A549 (cell line): ENCODE data around the gene TMEM198. TPM values are rescaled to one million over a fixed set of nuclear protein-coding genes. Genes with fewer than 3 reads are reported as not detected.

Experiments
- ATAC-seq, 2 experiments: fragments of 200-7000 bp in 1 of 2; fragments of >200 bp in 1 of 2; cut with Nextera tagmentation in 1 of 2; cut with Tn5 transposase in 1 of 2; 3 replicates each; pipeline versions ENCODE4 v1.8.0 to v1.9.1; 2018 to 2020; ENCODE audit warnings: mild to moderate bottlenecking in 1 of 2, moderate library complexity in 1 of 2
- CTCF ChIA-PET: fragments of 300-600 bp; sonication (Branson Sonifier 250); formaldehyde crosslinking; extraction: SDS; loops from one replicate; lab custom pipeline; 2021; ENCODE audit warnings: antibody characterized with exemption, inconsistent platforms; lab: Yijun Ruan, JAX
- POLR2A ChIA-PET: fragments of 350-600 bp; formaldehyde crosslinking; extraction: SDS; loops from one replicate; lab custom pipeline; 2021; ENCODE audit warnings: antibody characterized with exemption, inconsistent platforms; lab: Yijun Ruan, JAX
- DNase-seq, 2 experiments: peaks; one replicate each; pipeline versions ENCODE4 v3.0.0 to v3.0.0-alpha.2; 2011 to 2016; ENCODE audit warnings: low read depth in 1 of 2, low spot score in 1 of 2
- FAIRE-seq: peaks from 2 replicates; lab custom pipeline; 2011; peaks lifted over from hg19 to GRCh38; lab: Jason Lieb, UNC
- H3K27ac ChIP-seq, 2 experiments: fragments of >200 bp; sonication (Bioruptor Twin); formaldehyde crosslinking; 3 replicates each; pipeline ENCODE4 v1.5.1; 2016 to 2017
- H3K4me1 ChIP-seq: fragments of >200 bp; sonication (Bioruptor Twin); formaldehyde crosslinking; 3 replicates; pipeline ENCODE4 v1.6.1; 2016
- H3K4me2 ChIP-seq: fragments of >200 bp; sonication (Bioruptor Twin); formaldehyde crosslinking; 3 replicates; pipeline ENCODE4 v1.6.1; 2016
- H3K4me3 ChIP-seq: fragments of >200 bp; sonication (Bioruptor Twin); formaldehyde crosslinking; 3 replicates; pipeline ENCODE4 v1.5.1; 2016
- H3K9me3 ChIP-seq: fragments of >200 bp; sonication (Bioruptor Twin); formaldehyde crosslinking; 3 replicates; pipeline ENCODE4 v1.6.1; 2016
- BHLHE40 ChIP-seq: IDR thresholded peaks from 2 replicates; pipeline ENCODE4 v1.6.1; 2012; ENCODE audit warnings: low read depth, low read length, inconsistent platforms
- CBX2 ChIP-seq: fragments of 200-600 bp; sonication (generic); IDR thresholded peaks from 2 replicates; pipeline ENCODE4 v1.6.1; 2016; ENCODE audit warnings: low read depth, mild to moderate bottlenecking, borderline replicate concordance
- EHMT2 ChIP-seq: fragments of 200-600 bp; sonication (generic); IDR thresholded peaks from 2 replicates; pipeline ENCODE4 v1.6.1; 2016; ENCODE audit warnings: antibody characterized with exemption, low read depth, mild to moderate bottlenecking, moderate library complexity
- FOSB ChIP-seq: fragments of 250-450 bp; sonication (Bioruptor Pico); IDR thresholded peaks from 2 replicates; pipeline ENCODE4 v1.5.0; 2020; ENCODE audit warnings: mild to moderate bottlenecking, moderate library complexity
- JUN ChIP-seq, 2 experiments: fragments of >200 bp; sonication (Bioruptor Twin); formaldehyde crosslinking; IDR thresholded peaks; 2 replicates in 1 of 2; 3 replicates in 1 of 2; pipeline ENCODE4 v1.6.1; 2016 to 2017
- MAFK ChIP-seq: fragments of 450-650 bp; IDR thresholded peaks from 2 replicates; pipeline ENCODE4 v1.6.1; 2014; ENCODE audit not compliant: partially characterized antibody
- NFE2L2 ChIP-seq: fragments of 150-350 bp; conservative IDR thresholded peaks from 2 replicates; pipeline ENCODE4 v1.6.1; 2014; ENCODE audit warnings: low read length
- POLR2AphosphoS2 ChIP-seq: conservative IDR thresholded peaks from 2 replicates; pipeline ENCODE4 v1.6.1; 2012; ENCODE audit warnings: low read length, improper control_type of control experiment, inconsistent platforms
- RAD21 ChIP-seq, 2 experiments: fragments of >200 bp in 1 of 2; sonication (Bioruptor Twin) in 1 of 2; formaldehyde crosslinking in 1 of 2; IDR thresholded peaks in 1 of 2; conservative IDR thresholded peaks in 1 of 2; 2 replicates in 1 of 2; 3 replicates in 1 of 2; pipeline ENCODE4 v1.6.1; 2012 to 2018; ENCODE audit warnings: inconsistent platforms in 1 of 2
- RCOR1 ChIP-seq: fragments of 150-350 bp; IDR thresholded peaks from 2 replicates; pipeline ENCODE4 v1.6.1; 2014; ENCODE audit warnings: antibody characterized with exemption, low read length, low read depth
- RFX5 ChIP-seq: fragments of 450-650 bp; IDR thresholded peaks from 2 replicates; pipeline ENCODE4 v1.7.1; 2014; ENCODE audit warnings: antibody characterized with exemption, mild to moderate bottlenecking, moderate library complexity
- RNF2 ChIP-seq: fragments of 200-600 bp; sonication (generic); IDR thresholded peaks from 2 replicates; pipeline ENCODE4 v1.6.1; 2016; ENCODE audit warnings: low read depth, mild to moderate bottlenecking, antibody characterized with exemption, moderate library complexity, borderline replicate concordance
- ZC3H11A ChIP-seq: fragments of 450-650 bp; IDR thresholded peaks from 2 replicates; pipeline ENCODE4 v1.6.1; 2014; ENCODE audit warnings: antibody characterized with exemption, mild to moderate bottlenecking
- ZFP36 ChIP-seq: fragments of 450-650 bp; IDR thresholded peaks from 2 replicates; pipeline ENCODE4 v1.6.1; 2014; ENCODE audit warnings: borderline replicate concordance; ENCODE audit not compliant: partially characterized antibody
- ZSCAN20 ChIP-seq: fragments of 250-450 bp; sonication (Bioruptor Pico); IDR thresholded peaks from 2 replicates; pipeline ENCODE4 v1.8.0; 2022; ENCODE audit warnings: mild to moderate bottlenecking, moderate library complexity
- WGBS: methylation state at CpG from one replicate; pipeline ENCODE4 v1.1.6; 2017; ENCODE audit errors: missing lambda C conversion rate; 5-methylcytosine and 5-hydroxymethylcytosine counted together
- polyA plus RNA-seq, 4 experiments: library from polyadenylated mRNA; depleted of rRNA in 3 of 4; stranded (reverse); fragments of >200 nt; fragmentation: RNase III in 1 of 4; extraction: RNeasy Plus Mini Kit Qiagen cat#74134 plus additional on column Dnase treatment in 1 of 4; gene quantifications; 2 replicates in 3 of 4; 3 replicates in 1 of 4; pipeline ENCODE4 v1.2.3, GENCODE V29; 2011 to 2017
- TF ChIP-seq, protein P1 (sequence below): fragments of 200-600 bp; sonication (generic); IDR thresholded peaks from 2 replicates; pipeline ENCODE4 v1.6.1; 2016; ENCODE audit warnings: antibody characterized with exemption, mild to moderate bottlenecking, moderate library complexity
- TF ChIP-seq, protein P2 (sequence below): fragments of >200 bp; sonication (Bioruptor Twin); formaldehyde crosslinking; IDR thresholded peaks from 2 replicates; pipeline ENCODE4 v1.6.1; 2016
- TF ChIP-seq, protein P3 (sequence below): fragments of 250-450 bp; sonication (Bioruptor Pico); IDR thresholded peaks from 2 replicates; pipeline ENCODE4 v1.5.0; 2021; ENCODE audit warnings: mild to moderate bottlenecking, moderate library complexity, borderline replicate concordance
- TF ChIP-seq, protein P4 (sequence below): IDR thresholded peaks from 2 replicates; pipeline ENCODE4 v1.6.1; 2012

The TMEM198 gene
- polyA plus RNA-seq, 2 of the 4 experiments (the other 2 are of a cell fraction), result 0.31 to 0.37 TPM

DNA sequence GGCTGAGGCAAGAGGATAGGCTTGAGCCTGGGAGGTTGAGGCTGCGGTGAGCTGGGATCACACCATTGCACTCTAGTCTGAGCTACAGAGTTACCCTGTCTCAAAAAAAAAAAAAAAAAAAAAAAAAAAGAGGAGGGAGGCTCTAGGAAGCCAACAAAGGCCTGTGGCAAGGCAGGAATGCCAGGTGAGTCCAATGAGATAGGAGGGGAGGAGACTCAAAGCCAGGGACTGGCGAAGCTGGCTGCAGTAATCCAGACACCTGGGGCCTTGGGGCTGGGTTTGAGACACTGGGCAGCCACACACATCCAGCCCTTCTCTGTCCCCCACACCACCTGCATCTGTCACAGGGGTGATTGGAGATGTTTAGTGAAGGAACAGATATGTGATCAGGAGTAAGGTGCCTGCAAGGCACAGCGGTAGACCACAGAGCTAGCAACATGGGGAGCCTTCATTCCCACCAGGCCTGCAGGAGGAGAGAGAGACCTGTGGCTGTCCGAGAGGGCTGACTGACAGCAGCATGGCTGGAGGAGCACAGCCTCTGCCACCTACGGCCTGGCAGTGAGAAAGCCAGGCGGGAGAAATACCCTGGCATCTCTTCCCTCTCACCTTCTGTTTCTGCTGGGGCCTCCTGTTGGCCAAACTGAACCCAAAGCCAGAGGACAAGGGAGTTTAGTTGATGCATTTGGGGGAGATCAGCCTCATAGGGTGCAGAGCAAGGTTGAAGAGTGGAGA lies 9.7 kb upstream of the TMEM198 start (continued):
- TF ChIP-seq, protein P1, sequence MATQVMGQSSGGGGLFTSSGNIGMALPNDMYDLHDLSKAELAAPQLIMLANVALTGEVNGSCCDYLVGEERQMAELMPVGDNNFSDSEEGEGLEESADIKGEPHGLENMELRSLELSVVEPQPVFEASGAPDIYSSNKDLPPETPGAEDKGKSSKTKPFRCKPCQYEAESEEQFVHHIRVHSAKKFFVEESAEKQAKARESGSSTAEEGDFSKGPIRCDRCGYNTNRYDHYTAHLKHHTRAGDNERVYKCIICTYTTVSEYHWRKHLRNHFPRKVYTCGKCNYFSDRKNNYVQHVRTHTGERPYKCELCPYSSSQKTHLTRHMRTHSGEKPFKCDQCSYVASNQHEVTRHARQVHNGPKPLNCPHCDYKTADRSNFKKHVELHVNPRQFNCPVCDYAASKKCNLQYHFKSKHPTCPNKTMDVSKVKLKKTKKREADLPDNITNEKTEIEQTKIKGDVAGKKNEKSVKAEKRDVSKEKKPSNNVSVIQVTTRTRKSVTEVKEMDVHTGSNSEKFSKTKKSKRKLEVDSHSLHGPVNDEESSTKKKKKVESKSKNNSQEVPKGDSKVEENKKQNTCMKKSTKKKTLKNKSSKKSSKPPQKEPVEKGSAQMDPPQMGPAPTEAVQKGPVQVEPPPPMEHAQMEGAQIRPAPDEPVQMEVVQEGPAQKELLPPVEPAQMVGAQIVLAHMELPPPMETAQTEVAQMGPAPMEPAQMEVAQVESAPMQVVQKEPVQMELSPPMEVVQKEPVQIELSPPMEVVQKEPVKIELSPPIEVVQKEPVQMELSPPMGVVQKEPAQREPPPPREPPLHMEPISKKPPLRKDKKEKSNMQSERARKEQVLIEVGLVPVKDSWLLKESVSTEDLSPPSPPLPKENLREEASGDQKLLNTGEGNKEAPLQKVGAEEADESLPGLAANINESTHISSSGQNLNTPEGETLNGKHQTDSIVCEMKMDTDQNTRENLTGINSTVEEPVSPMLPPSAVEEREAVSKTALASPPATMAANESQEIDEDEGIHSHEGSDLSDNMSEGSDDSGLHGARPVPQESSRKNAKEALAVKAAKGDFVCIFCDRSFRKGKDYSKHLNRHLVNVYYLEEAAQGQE, result no peak
- TF ChIP-seq RCOR1 (no peak), RAD21 (conservative IDR thresholded peaks at IDR 0.05 in 1 of 2, IDR thresholded peaks at IDR 0.05 in 1 of 2) (no peak), ZSCAN20 (CRISPR knock-in tag) (no peak), ZC3H11A (no peak)

DNA sequence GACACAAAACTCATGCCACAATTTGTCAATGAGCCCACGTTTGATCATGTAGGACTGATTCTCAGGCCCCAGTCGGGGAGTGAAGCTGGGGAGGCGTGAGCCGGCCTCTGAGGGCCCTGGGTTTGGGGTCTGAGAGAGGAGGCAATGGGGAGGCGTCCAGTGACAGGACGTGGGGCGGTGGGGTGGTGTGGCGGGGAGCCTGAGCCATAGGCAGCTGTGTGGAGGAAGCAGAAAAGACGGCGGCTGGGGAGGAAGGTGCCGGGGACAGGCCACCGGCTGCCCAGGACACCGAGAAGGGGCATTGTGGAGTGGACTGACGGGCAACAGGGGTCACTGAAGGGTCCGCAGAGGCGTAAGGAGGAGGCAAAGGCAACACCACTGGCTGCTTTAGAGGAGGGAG lies 7.4 kb upstream of the TMEM198 start:
- ChIA-PET CTCF (interaction anchor here (0.6 to 79.1 kb wide), 5 partner anchors 24 to 148 kb away, joined by 3 to 3291 read pairs (median 11); partner anchors contain the start of genes ASIC4, GMPPA and SPEG), POLR2A (no interaction called here)
- no peak overlapping the region for H3K27ac ChIP-seq
- no peak overlapping the region for H3K4me3 ChIP-seq
- TF ChIP-seq RAD21 (conservative IDR thresholded peaks at IDR 0.05 in 1 of 2, IDR thresholded peaks at IDR 0.05 in 1 of 2) (no peak), ZFP36 (no peak), FOSB (no peak)
- ATAC-seq (no peak), FAIRE-seq (no peak), DNase-seq (no peak)
- no peaks in the 10 kb centered on the region for H3K9me3 ChIP-seq
- no peak overlapping the region for H3K4me2 ChIP-seq
- 82% methylated on average over 12 of the region's 16 CpGs for WGBS
- no peaks in the 10 kb centered on the region for H3K4me1 ChIP-seq

DNA sequence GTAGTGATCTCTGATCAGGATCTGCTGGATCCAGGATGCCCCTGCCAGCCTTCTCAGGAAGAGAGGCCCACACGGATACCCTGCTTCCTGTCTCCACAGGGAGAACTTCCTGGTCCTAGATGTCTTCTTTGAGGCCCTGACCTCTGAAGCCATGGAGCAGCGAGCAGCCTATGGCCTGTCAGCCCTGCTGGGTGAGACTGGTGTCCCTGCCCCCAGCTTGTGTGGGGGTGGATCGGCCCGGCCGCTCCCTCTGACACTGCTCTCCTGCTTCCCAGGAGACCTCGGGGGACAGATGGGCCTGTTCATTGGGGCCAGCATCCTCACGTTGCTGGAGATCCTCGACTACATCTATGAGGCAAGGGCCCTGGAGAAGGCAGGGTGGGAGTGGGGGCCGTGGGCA lies 6.9 kb upstream of the TMEM198 start:
- 56% methylated on average over 3 of the region's 9 CpGs for WGBS
- TF ChIP-seq ZC3H11A (no peak), RNF2 (no peak), FOSB (no peak), MAFK (no peak), ZFP36 (no peak), BHLHE40 (no peak), CBX2 (no peak), RFX5 (no peak), POLR2AphosphoS2 (no peak), EHMT2 (no peak), NFE2L2 (no peak), RCOR1 (no peak), JUN (IDR thresholded peaks at IDR 0.05) (no peak)
- TF ChIP-seq, protein P2, sequence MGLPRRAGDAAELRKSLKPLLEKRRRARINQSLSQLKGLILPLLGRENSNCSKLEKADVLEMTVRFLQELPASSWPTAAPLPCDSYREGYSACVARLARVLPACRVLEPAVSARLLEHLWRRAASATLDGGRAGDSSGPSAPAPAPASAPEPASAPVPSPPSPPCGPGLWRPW, result no peak
- TF ChIP-seq, protein P3, sequence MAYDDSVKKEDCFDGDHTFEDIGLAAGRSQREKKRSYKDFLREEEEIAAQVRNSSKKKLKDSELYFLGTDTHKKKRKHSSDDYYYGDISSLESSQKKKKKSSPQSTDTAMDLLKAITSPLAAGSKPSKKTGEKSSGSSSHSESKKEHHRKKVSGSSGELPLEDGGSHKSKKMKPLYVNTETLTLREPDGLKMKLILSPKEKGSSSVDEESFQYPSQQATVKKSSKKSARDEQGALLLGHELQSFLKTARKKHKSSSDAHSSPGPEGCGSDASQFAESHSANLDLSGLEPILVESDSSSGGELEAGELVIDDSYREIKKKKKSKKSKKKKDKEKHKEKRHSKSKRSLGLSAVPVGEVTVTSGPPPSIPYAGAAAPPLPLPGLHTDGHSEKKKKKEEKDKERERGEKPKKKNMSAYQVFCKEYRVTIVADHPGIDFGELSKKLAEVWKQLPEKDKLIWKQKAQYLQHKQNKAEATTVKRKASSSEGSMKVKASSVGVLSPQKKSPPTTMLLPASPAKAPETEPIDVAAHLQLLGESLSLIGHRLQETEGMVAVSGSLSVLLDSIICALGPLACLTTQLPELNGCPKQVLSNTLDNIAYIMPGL (CRISPR knock-in tag), result no peak
- TF ChIP-seq, protein P4, sequence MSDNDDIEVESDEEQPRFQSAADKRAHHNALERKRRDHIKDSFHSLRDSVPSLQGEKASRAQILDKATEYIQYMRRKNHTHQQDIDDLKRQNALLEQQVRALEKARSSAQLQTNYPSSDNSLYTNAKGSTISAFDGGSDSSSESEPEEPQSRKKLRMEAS, result no peak
- peaks cover under 1% of the 10 kb centered on the region; the same call in 2 of the 3 replicates for H3K4me1 ChIP-seq
- ATAC-seq (no peak), DNase-seq (no peak), FAIRE-seq (no peak)
- H3K9me3 ChIP-seq, result no peaks in the 10 kb centered on the region
- H3K4me2 ChIP-seq, result no peak overlapping the region
- ChIA-PET POLR2A (no interaction called here), CTCF (interaction anchor here (0.8 to 79.1 kb wide), 7 partner anchors 7 to 153 kb away, joined by 3 to 3291 read pairs (median 11); partner anchors contain the start of genes ASIC4, GMPPA and SPEG)
- H3K4me3 ChIP-seq, result no peak overlapping the region
- H3K27ac ChIP-seq, result no peak overlapping the region
